ENCODE results near the gene RTP5.

RTP5 gene

DNA sequence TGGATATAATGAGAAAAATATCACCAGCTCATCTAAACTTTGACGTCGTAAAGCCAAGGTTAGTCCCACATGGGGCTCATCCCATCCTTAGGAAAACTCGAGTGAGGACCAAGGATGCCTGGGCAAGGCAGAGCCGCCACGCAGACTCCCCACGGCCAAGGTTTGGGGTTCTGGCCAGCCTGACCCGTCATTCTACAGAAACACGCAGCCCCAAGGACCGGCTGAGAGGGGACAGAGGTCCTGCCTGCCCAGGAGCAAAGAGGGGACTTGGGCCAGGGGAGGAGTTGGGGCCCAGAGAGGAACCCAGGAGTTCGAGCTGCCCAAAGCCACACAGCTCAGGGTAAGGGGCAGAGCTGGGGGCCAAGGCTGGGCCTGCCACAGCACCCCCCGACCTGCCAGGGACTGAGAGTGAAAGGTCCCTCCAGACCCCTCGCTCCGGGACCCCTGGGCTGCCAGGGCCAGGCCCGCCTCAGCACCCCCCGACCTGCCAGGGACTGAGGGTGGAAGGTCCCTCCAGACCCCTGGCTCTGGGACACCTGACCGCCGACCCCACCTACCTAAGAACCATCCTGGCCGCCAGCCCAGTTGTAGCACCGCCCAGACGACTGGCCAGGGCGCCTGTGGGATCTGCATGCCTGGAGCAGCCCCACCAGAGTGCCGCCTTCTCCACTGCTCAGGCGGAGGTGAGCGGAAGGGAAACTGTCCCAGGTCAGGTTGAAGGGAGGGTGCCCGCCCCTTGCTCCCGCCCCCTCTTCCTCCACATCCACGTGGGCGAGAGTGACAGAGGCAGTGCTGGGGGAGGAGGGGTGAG, 11.1 kb upstream of the RTP5 start, which contains the start of gene PDCD1:
PDCD1 (minus strand) TSS at position 689 of the 811 bp plus-strand sequence; CDS start at position 633, 56 bp downstream.
- peak; percentile 59 for DNase-seq

GRCh38 chr2:241859017-241859435, 10.5 kb upstream of the RTP5 start:
- DNase-seq: no peak

DNA sequence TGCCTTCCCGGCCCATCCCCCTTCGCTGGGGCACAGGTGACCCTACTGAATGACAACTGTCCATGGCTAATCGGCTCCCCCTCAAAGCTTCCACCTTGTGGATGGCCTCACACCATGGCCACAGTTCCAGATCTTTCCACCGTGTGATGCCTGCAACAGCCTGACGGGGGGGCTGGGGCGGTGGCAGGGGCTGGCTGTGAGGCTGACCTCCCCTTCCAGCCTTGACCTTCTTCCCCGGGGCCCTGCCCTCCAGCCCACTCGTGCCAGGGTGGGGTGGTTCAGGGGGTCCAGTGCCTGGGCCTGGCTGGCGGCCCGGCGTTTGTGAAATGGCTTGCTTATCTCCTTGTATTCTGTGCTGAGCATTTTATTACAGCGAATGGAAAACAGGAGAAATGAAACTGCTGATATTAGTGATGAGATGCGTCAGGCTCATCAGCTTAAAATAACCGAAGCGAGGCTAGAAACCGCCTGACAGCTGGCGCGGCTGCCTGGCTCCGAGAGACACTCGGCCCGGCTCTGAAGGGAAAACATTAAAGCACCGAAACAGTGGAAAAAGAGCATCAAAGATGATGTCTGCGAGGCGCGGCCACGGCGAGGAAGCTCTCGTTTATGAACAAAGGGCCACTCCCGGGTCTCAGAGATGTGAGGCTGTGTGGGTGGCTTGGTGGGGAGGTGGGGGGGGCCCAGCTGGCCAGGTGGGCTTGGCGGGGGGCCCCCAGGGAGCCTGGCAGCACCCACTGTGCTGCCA, 9.9 kb upstream of the RTP5 start:
- peak; percentile 70 for DNase-seq

DNA sequence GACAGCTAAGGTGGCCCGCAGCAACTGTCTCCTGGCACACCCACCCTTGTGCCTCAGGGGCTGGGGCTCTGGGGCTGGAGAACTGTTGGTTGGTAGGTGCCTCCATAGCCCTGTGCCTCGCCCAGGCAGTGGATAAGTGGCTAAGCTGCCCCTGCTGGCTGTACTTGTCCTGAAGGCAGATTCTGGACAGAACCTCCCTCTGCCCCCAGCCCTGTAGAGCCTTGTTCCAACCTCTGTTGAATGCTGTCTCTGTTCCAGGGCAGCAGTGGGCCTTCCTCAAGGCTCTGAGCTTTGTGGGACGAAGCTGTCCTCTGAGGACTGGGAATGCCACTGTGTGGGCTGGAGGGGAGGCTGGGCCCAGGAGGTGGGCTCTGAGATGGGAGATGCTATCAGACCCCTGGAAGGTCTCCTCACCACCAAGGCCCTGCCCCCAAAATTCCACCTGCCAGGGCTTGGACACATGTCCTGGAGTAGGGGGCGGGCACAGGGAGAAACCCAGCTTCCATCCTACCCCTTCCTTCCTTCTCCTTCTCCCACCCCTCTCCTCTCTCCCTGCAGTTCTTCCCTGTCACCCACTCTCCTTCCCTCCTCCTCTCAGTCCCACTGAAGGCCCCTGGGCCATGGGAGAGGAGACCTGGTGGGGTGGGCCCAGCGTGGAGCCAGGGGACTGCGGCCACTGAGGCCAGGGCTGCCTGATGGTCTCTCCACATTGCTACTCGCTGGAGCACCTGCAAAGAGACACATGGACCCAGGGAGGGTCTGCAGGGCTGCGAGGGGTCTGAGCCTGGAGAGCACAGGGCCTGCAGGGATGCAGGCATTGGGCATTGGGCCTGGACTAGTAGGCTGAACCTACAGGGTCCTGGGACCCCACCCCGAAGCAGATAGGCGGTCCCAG, 9.1 kb upstream of the RTP5 start:
- DNase-seq: no peak

- no peak for DNase-seq
These were observed 8.3 kb upstream of the RTP5 start for GRCh38 chr2:241861264-241861663.

DNA sequence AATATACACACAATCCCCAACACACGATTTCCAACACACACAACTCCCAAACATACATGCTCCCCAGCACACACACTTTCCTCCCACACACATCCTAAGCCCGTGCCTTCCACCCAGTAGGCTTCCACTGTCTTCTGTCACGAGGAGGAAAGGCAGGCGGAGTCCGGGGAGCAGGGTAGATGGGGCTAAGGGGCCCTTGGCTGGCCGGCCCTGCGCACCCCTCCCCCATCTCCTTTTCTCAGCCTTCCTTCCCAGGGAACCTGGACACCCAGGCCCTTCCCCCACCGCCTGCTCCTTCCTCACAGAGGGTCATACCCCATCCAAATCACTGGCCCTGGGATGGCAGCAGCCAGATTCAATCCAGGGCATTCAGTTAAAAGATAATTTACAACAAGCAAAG, 7.4 kb upstream of the RTP5 start:
- DNase-seq: no peak

DNA sequence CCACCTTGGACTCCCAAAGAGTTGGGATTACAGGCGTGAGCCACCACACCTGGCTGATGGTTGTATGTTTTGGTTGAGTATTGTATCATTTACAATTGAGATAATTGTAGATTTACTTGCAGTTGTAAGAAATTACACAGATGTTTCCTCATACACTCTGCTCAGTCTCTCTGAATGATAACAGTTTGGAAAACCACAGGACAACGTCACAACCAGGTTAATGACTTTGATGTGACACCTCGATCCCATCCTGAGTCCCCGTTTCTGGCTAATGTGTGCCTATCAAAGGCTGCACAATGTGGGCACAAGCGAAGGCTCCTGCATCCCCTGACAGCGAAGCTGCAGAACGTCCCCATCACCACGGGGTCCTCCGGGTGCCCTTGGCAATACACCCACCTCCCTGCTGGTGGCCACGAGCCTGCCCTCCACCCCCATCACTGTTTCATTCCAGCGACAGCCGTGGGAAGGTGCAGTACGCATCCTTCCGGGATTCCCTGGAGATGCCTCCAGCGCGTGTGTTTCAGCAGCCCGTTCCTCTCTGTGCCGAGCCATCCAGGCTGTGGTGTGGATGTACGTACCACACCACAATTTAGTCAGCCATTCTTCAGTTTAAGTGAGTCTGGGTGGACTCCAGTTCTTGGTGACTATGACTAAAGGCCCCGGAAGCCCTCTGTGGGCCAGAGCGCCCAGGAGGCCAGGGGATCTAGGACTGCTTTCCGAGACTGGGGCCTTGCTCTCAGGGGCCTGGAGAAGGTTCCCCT, 6.6 kb upstream of the RTP5 start:
- DNase-seq: no peak

DNA sequence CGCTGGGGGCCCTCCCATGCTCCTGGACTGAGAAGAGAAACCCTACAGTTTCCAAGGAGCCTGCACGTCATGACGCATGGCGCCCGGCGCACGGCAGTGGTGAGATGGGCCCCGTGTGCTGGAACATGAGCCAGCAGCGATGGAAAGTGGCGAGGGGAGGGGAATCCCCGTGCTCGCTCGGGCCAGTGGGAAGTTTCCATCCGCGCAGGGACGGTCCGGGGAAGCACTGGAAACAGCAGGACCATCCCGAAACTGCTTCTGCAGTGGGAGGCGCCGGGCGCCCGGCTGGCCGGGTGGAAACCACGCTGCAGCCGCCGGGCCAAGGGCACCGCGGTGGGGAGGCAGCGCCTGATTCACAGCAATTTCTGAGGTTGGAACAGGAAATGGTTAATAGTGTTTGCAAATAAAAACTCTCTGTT, 6.0 kb upstream of the RTP5 start:
- DNase-seq: peak; percentile 41

- DNase-seq: no peak
These were observed 5.2 kb upstream of the RTP5 start for GRCh38 chr2:241864168-241864849.

DNA sequence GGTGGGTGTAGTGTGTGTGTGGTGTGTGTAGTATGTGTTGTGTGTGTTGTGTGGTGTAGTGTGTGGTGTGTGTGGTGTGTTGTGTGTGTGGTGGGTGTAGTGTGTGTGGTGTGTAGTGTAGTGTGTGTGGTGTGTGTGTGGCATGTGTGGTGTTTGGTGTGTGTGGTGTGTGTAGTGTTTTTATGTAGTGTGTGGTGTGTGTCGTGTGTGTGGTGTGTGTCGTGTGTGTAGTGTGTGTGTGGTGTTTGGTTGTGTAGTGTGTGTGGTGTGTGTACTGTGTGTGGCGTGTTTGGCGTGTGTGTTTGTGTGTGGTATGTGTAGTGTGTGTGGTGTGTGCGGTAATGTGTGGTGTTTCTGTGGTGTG, 4.7 kb upstream of the RTP5 start:
- no peak for DNase-seq

DNA sequence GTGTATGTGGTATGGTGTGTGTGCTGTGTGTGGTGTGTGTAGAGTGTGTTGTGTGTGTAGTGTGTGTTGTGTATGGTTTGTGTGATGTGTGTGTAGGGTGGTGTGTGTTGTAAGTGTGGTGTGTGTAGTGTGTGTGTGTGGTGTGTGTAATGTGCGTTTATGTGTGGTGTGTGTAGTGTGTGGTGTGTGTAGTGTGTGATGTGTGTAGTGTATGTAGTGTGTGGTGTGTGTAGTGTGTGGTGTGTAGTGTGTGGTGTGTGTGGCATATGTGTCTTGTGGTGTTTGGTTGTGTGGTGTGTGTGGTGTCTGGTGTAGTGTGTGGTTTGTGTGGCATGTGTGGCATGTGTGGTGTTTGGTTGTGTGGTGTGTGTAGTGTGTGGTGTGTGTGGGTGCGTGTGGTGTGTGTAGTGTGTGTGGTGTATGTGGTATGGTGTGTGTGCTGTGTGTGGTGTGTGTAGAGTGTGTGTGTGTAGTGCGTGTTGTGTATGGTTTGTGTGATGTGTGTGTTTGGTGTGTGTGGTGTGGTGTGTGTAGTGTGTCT, 4.0 kb upstream of the RTP5 start:
- no peak for DNase-seq

DNA sequence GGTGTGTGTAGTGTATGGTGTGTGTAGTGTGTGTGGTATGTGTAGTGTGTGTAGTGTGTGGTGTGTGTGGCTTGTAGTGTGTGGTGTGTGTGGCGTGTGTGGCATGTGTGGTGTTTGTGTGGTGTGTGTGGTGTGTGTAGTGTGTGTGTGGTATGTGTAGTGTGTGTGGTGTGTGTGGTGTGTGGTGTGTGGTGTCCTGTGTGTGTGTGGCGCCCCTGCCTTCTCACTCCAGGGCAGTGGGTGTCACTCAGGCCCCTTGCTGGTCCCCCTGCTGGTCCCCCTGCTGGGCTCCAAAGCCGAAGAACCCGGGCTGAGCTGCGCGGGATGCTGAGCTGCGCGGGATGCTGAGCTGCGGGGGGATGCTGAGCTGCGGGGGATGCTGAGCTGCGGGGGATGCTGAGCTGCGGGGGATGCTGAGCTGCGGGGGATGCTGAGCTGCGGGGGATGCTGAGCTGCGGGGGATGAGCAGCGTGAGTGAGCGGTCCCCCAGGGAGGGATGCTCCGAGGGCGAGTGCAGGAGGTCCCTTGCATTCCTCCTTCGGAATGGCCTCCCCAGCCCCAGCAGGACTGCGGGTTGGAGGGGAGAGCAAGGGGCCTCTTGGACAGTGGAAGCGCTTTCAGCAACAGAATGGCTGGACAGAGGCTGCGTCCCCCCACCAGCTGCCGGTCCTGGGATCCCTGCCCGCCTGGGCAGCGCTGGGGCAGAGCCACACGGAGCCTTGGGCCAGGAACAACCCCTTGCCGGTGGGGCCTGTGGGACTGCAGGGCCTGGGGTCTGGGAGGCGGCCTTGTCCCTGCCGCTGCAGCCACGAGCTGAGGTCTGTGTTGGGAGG, 3.4 kb upstream of the RTP5 start:
- no peak for DNase-seq

DNA sequence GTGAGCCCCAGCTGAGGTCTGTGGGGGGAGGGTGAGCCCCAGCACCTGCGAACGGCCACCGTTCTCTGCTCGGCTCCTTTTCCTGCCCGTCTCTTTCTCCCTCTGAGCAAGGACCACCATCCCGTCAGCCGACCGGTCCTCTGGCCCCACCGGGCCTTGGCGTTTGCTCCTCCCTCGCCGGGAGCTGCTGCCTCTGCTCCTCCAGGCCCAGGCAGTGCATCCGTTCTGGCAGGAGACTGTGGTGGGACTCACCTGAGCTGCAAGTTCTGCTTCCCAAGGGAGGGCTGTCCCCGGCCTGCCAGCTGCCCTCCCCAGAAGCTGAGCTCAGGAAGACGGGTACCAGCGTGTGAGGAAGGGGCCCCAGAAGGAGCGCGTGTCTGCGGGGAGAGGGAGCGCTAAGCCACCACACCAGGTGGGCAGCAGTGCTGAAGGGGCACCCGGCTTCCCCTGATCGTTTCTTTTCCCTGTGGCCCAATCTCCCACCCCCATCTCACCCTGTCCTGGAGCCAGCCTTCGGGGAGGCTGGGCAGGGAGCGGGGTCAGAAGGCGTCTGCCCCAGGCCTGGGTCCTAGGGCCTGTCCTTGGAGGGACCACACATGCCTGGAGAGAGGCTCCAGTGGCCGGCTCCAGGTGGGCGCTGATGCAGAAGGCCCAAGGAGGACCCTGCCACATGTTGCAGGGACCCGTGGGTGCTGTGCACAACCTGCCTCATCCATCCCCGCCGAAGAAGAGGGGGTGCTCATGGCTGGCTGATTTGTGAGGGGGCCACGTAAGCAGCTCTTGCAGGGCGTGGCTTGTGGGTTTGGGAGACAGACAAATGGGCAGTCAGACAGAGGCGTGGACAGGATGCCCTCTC, 2.5 kb upstream of the RTP5 start:
- no peak for DNase-seq

DNA sequence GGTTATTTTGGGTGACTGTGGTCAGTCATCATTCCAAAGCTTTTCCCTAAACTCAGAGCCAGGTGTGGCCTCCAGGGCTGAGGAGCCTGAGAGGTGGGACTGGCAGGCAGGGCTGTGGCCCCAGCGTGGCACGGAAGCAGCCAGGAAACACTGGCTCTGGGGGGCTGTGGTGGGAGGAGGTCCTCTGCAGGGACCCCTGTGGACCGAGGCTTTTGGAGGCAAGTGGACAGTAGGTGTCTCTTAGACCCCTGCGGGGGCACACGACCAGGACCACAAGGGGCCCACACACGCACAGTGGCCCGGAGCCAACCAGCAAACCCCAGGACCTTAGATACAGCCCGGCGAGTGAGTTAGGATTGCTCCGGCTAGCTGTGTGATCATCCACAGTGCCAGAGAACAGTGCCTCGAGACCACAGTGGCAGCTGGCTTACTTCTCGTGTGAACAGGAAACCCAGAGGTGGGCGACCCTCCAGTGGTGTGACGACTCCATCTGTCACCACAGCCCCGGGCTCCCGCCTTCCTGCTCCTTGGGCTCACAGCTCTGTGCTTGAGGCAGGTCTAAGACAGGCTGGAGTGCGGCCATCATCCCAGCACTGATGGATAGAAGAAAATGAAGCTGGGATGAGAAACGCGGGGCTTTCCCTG, 1.6 kb upstream of the RTP5 start:
- DNase-seq: no peak

DNA sequence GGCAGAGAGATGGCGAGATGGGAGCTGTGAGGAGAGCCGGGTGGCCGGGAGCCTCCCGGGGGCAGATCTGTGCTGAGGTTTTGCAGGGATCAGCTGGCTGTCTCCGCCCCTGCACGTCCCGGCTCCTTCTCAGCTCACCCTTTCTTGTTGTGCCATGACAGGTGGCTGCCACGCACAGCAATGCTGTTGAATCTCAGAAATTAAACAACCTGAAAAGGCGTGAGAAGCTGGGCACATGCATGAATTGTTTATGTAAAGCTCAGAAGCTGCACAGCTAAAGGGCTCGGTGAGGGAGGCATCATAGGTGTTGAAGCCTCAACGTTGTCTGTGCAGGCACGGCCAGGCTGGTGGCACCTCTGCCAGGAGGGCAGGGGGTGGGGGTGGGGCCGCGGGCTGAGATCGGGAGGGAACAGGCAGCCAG, 858 bp upstream of the RTP5 start:
- no peak for DNase-seq

DNA sequence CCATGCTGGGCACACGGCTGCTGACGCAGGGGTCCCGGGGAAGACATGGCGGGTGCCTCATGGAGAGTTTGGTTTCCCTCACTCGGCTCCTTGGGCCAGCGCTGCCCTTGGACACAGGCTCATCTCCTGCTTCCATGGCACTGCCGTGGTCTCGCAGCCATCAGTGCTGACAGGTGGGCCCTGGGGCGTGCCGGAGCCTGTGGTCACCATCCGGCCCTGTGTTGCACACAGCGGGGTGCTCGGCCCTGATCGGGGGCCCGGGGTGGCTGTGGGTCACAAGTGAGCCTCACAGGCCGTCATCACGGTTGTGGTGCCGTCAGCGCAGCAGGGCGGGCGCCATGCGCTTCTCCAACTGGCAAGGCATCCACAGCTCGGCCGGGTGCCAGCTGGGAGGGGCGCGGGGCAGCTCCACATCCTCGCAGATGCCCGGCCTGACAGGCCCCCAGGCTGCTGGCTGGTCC, 582 bp downstream of the RTP5 start:
- no peak for DNase-seq

- no peak for DNase-seq
These were observed 1.3 kb downstream of the RTP5 start for GRCh38 chr2:241870611-241871537.

All from activated CD4-positive, alpha-beta T cell treated with anti-CD3 and anti-CD28 coated beads for 1 hour (primary cell).